HepG2 (cell line): ENCODE data around the gene THSD8. TPM values are rescaled to one million over a fixed set of nuclear protein-coding genes. Genes with fewer than 3 reads are reported as not detected.

Experiments
- FOXJ3 ChIP-seq: sonication (generic); formaldehyde crosslinking; IDR thresholded peaks from 2 replicates; pipeline ENCODE4 v1.4.0; 2020; ENCODE audit warnings: missing genetic modification reagents, mild to moderate bottlenecking, borderline replicate concordance
- HBP1 ChIP-seq: IDR thresholded peaks from 2 replicates; pipeline ENCODE4 v1.6.1; 2016; ENCODE audit warnings: low read depth, control low read depth
- HMGXB3 ChIP-seq: sonication (generic); formaldehyde crosslinking; IDR thresholded peaks from 2 replicates; pipeline ENCODE4 v1.4.0; 2020; ENCODE audit warnings: missing genetic modification reagents, borderline replicate concordance
- HNRNPK ChIP-seq: fragments of 200-400 bp; formaldehyde crosslinking; IDR thresholded peaks from 2 replicates; pipeline ENCODE4 v1.6.1; 2018; ENCODE audit warnings: low read length, low read depth, moderate library complexity, mild to moderate bottlenecking; ENCODE audit not compliant: poor library complexity, severe bottlenecking
- HOXA3 ChIP-seq: sonication (generic); formaldehyde crosslinking; IDR thresholded peaks from 2 replicates; pipeline ENCODE4 v1.5.0; 2020; ENCODE audit warnings: missing genetic modification reagents
- LBX2 ChIP-seq: sonication (generic); formaldehyde crosslinking; IDR thresholded peaks from 2 replicates; pipeline ENCODE4 v1.5.0; 2020; ENCODE audit warnings: missing genetic modification reagents, mild to moderate bottlenecking, borderline replicate concordance
- MAZ ChIP-seq, 2 experiments: sonication (generic) in 1 of 2; formaldehyde crosslinking in 1 of 2; IDR thresholded peaks; 2 replicates each; pipeline versions ENCODE4 v1.5.0 to v1.6.1; 2012 to 2020; ENCODE audit warnings: low read depth in 2 of 2, mild to moderate bottlenecking in 2 of 2, borderline replicate concordance in 1 of 2, improper control_type of control experiment in 1 of 2, low read length in 1 of 2, missing genetic modification reagents in 1 of 2, moderate library complexity in 1 of 2
- MEIS2 ChIP-seq: sonication (generic); formaldehyde crosslinking; IDR thresholded peaks from 2 replicates; pipeline ENCODE4 v1.9.0; 2021; ENCODE audit warnings: mild to moderate bottlenecking, missing genetic modification reagents
- NR1H2 ChIP-seq: sonication (generic); formaldehyde crosslinking; IDR thresholded peaks from 2 replicates; pipeline ENCODE4 v1.8.1; 2022; ENCODE audit warnings: low read depth, missing genetic modification reagents, borderline replicate concordance
- TBP ChIP-seq: sonication (generic); formaldehyde crosslinking; IDR thresholded peaks from 2 replicates; pipeline ENCODE4 v1.5.0; 2020; ENCODE audit warnings: missing genetic modification reagents
- YY1 ChIP-seq: IDR thresholded peaks from 2 replicates; pipeline ENCODE4 v1.6.1; 2011; ENCODE audit warnings: low read length, low read depth, moderate library complexity, mild to moderate bottlenecking; ENCODE audit not compliant: insufficient read depth, insufficient replicate concordance
- ZBTB49 ChIP-seq: sonication (generic); formaldehyde crosslinking; IDR thresholded peaks from 2 replicates; pipeline ENCODE4 v1.4.0; 2020; ENCODE audit warnings: missing genetic modification reagents, borderline replicate concordance
- ZNF230 ChIP-seq: sonication (generic); formaldehyde crosslinking; IDR thresholded peaks from 2 replicates; pipeline ENCODE4 v1.4.0; 2020; ENCODE audit warnings: mild to moderate bottlenecking, missing genetic modification reagents
- ZNF503 ChIP-seq: sonication (generic); formaldehyde crosslinking; IDR thresholded peaks from 2 replicates; pipeline ENCODE4 v1.4.0; 2020; ENCODE audit warnings: missing genetic modification reagents
- ZNF510 ChIP-seq: sonication (generic); formaldehyde crosslinking; IDR thresholded peaks from 2 replicates; pipeline ENCODE4 v1.4.0; 2020; ENCODE audit warnings: low read depth, mild to moderate bottlenecking, missing genetic modification reagents
- ZNF883 ChIP-seq: sonication (generic); formaldehyde crosslinking; IDR thresholded peaks from 2 replicates; pipeline ENCODE4 v1.5.1; 2020; ENCODE audit warnings: mild to moderate bottlenecking, missing genetic modification reagents; ENCODE audit errors: not compliant biosample characterization
- polyA plus RNA-seq, 8 experiments: library from polyadenylated mRNA; depleted of rRNA in 3 of 8; stranded (reverse) in 7 of 8; unstranded in 1 of 8; fragments of >200 nt; fragmentation: Illumina TruSeq in 4 of 8; extraction: Trizol in 4 of 8; gene quantifications; 2 replicates each; pipeline versions ENCODE4 v1.2.1 to v1.2.3, GENCODE V29; 2011 to 2016; ENCODE audit warnings: low read depth in 4 of 8, missing spikeins in 1 of 8, mixed read lengths in 1 of 8; ENCODE audit not compliant: insufficient read depth in 1 of 8
- total RNA-seq, 5 experiments: library from RNA; depleted of rRNA; stranded (reverse); fragments of >200 nt; fragmentation: Illumina TruSeq; extraction: Trizol; gene quantifications; 2 replicates each; pipeline ENCODE4 v1.2.3, GENCODE V29; 2016; ENCODE audit warnings: low read depth in 1 of 5

The THSD8 gene
- total and polyA plus RNA-seq, 2 of the 13 experiments (the other 11 are each of a cell fraction or from before 2014, with no cell fraction given) = 4.8 to 14.9 TPM

GRCh38 chr19:12792051-12792852 lies 9.6 kb upstream of the THSD8 start (continued):
- TF ChIP-seq HMGXB3 (CRISPR knock-in tag) (no peak; the same call in 1 of the 2 replicates), YY1 (peak; percentile 74), ZBTB49 (CRISPR knock-in tag) (no peak), ZNF883 (CRISPR knock-in tag) (no peak), HBP1 (CRISPR knock-in tag) (no peak), NR1H2 (CRISPR knock-in tag) (no peak), FOXJ3 (0 out of 2 replicates have a peak, but pooled peaks have one; percentile 14), ZNF510 (no peak), ZNF230 (no peak), LBX2 (CRISPR knock-in tag) (no peak; the same call in 1 of the 2 replicates), HOXA3 (CRISPR knock-in tag) (peak; percentile 63), ZNF503 (CRISPR knock-in tag) (peak; percentile 53; the same call in 1 of the 2 replicates), MAZ (IDR thresholded peaks at IDR 0.05; ENCODE audit: borderline replicate concordance, low read depth, low read length) (no peak), MAZ (CRISPR knock-in tag; IDR thresholded peaks at IDR 0.05; ENCODE audit: low read depth) (peak; percentile 53; the same call in 1 of the 2 replicates), MEIS2 (CRISPR knock-in tag) (peak; percentile 68), HNRNPK (no peak), TBP (CRISPR knock-in tag) (no peak)
